Heart right ventricle (tissue), 16 donors: ENCODE results near the gene SLC39A11. TPM values are rescaled to one million over a fixed set of nuclear protein-coding genes. Genes with fewer than 3 reads are reported as not detected.

Experiments
- ATAC-seq, 8 donors: fragments of 200-7000 bp; cut with Tn5 transposase; one replicate each; pipeline ENCODE4 v1.9.1; 2020; ENCODE audit warnings: mild to moderate bottlenecking in 8 of 8, moderate library complexity in 8 of 8, moderate number of reproducible peaks in 1 of 8
- DNase-seq, 2 donors: peaks; one replicate each; pipeline ENCODE4 v3.0.0-alpha.2; 2020
- H3K27ac ChIP-seq, 10 donors: fragments of 200-600 bp; sonication (generic) in 2 of 10; one replicate each; pipeline versions ENCODE4 v1.5.0 to v1.8.0; 2020 to 2022; ENCODE audit warnings: mild to moderate bottlenecking in 3 of 10
- H3K27me3 ChIP-seq, 7 donors: fragments of 200-600 bp; one replicate each; pipeline ENCODE4 v1.8.0; 2021 to 2022; ENCODE audit warnings: mild to moderate bottlenecking in 2 of 7
- H3K36me3 ChIP-seq, 9 donors: fragments of 200-600 bp; sonication (generic) in 1 of 9; one replicate each; pipeline versions ENCODE4 v1.5.0 to v1.8.0; 2020 to 2022; ENCODE audit warnings: mild to moderate bottlenecking in 2 of 9
- H3K4me1 ChIP-seq, 9 donors: fragments of 200-600 bp; sonication (generic) in 1 of 9; one replicate each; pipeline versions ENCODE4 v1.5.0 to v1.8.0; 2020 to 2022; ENCODE audit warnings: mild to moderate bottlenecking in 4 of 9
- H3K4me3 ChIP-seq, 10 donors: fragments of 200-600 bp; sonication (generic) in 2 of 10; one replicate each; pipeline versions ENCODE4 v1.5.0 to v1.8.0; 2020 to 2022; ENCODE audit warnings: mild to moderate bottlenecking in 7 of 10, moderate library complexity in 2 of 10
- H3K9me3 ChIP-seq, 11 donors: fragments of 200-600 bp in 10 of 11; sonication (generic) in 2 of 11; one replicate each; pipeline versions ENCODE4 v1.5.0 to v1.8.0; 2013 to 2022; ENCODE audit warnings: mild to moderate bottlenecking in 2 of 11, control low read depth in 1 of 11, moderate library complexity in 1 of 11
- CTCF ChIP-seq, 9 donors: fragments of 200-600 bp; sonication (generic) in 2 of 9; IDR thresholded peaks; one replicate each; pipeline versions ENCODE4 v1.5.0 to v1.8.0; 2021 to 2022; ENCODE audit warnings: antibody characterized with exemption in 9 of 9, mild to moderate bottlenecking in 5 of 9, moderate library complexity in 1 of 9
- WGBS, 2 donors: extraction: QIAGEN DNeasy Blood & Tissue Kit; methylation state at CpG; one replicate each; pipeline ENCODE4 v1.1.7; 2013; ENCODE audit warnings: inconsistent platforms in 1 of 2; 5-methylcytosine and 5-hydroxymethylcytosine counted together
- intact Hi-C, 10 donors: fragments of 100-400 bp; cut with DNase I; formaldehyde crosslinking; loops; one replicate each; pipeline versions ENCODE4 v1.11.1 to v1.14.2; 2022
- polyA plus RNA-seq, 2 donors: library from polyadenylated mRNA; stranded (reverse); fragments of 200-250 nt; gene quantifications; one replicate each; pipeline ENCODE4 v1.2.3, GENCODE V29; 2013
- total RNA-seq, 10 donors: library from RNA; stranded (reverse); fragmentation: NEBNext Ultra II Directional in 3 of 10; extraction: Animal tissue kit (Norgen Biotek cat#: 25700) in 3 of 10; gene quantifications; one replicate each; pipeline versions ENCODE4 v1.2.1 to v1.2.4, GENCODE V29; 2021 to 2023
- donor health status: Arrhythmogenic right ventricular cardiomyopathy.
- donor health status: ischemic (EF 13 %, LVEDD 7.1; RV severe dilation, severe dysfunction).
- donor health status: healthy with polysubstance abuse.
- donor health status: DM: no; HTN: yes; CAD: no.
- donor health status: DM: no; HTN: no; CAD: no.
- donor health status: ischemic (EF 25% LVEDD 6.9; RV normal size, moderate dysfunction).
- donor health status: ischemic (EF 25% LVEDD 5.7; RV mildly dilated, moderate dysfunction).
- donor health status: healthy.
- donor health status: DM: yes; HTN: yes; CAD: no.
- donor health status: Ischemic cardiomyopathy.
- donor health status: ischemic (EF 35%, LVEDD 5.7; RV mildly dilated, moderate dysfunction).
- donor health status: nonischemic (EF 11% LVEDD 7.7; RV severe dilation, severe dysfunction).
- donor health status: DM: yes; HTN: yes; CAD: no.
- donor health status: PGD.
- donor health status: ischemic (EF 29% LVEDD 5.4; RV normal size, mild dysfunction).
- donor health status: nonischemic (EF 23%, LVEDD 6.1; RV moderate dilation, normal function).

Gene SLC39A11
- total and polyA plus RNA-seq, 12 donors = 2.4 to 11.3 (median 6.4) TPM

- Histone ChIP-seq H3K4me1 (no peaks in the 10 kb centered on the region), H3K9me3 (no peaks in the 10 kb centered on the region), H3K4me3 (no peak overlapping the region), H3K27me3 (no peaks in the 10 kb centered on the region), H3K27ac (no peak overlapping the region), H3K36me3 (peaks cover 0 to 13% (median 0%) of the 10 kb centered on the region in 9 donors)
- DNase-seq (no peak), ATAC-seq (no peak)
- 89 to 90% methylated on average over 10 of the region's 10 CpGs for WGBS, 2 donors
- intact Hi-C loops = loop anchor here in 1 of 10 donors (10.0 kb wide), 1 partner anchor 64 kb away; no protein-coding TSS in a partner anchor
- no peak for TF ChIP-seq CTCF (IDR thresholded peaks at IDR 0.05)
These were observed 241.9 kb downstream of the SLC39A11 start for GRCh38 chr17:72850410-72851118.

DNA sequence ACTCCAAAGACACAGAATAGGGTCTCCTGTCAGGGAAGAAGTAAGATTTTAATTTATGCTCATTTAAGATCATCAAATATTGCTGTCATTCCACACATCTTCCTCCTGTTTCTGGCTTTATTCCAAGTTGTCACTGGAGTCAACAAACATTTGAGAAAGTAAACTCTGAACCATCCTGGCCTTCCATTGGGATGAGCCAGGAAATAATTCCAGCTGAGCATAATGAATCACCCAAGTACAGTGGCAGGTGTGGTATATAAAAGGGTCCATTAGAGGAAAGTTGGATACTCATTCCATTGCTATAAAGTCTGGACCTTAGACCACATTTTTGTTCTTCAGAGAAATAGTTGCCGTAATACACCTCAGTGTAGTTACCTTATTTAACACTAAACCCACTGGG, 246.1 kb downstream of the SLC39A11 start:
- no peak for ATAC-seq
- Histone ChIP-seq H3K9me3 (no peaks in the 10 kb centered on the region), H3K27me3 (no peaks in the 10 kb centered on the region), H3K4me1 (no peaks in the 10 kb centered on the region), H3K4me3 (no peak overlapping the region), H3K27ac (no peak overlapping the region), H3K36me3 (peaks cover 0 to 13% (median 0%) of the 10 kb centered on the region in 9 donors)
- TF ChIP-seq CTCF (IDR thresholded peaks at IDR 0.05) = no peak
- no peak for DNase-seq
- intact Hi-C loops = no loop called here
- 93 to 98% methylated on average over 1 of the region's 1 CpG for WGBS, 2 donors

DNA sequence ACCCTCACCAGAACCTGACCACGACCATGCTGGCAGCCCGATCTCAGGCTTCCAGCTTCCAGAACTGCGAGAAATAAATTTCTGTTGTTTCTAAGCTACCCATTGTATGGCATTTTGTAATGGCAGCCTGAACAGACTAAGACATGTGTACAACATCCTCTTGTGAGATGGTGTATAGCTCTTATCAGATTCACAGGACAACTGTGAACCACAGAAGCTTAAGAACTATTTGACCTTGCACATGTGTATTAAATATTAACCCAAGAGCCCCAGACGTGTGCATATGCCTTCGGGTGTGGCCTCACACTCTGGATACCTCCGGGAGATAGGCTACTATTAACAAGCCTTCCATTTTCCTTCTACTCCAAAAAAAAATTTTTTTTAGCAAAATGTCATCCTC, 248.9 kb downstream of the SLC39A11 start:
- intact Hi-C loops = no loop called here
- H3K27me3 ChIP-seq = no peaks in the 10 kb centered on the region
- 76 to 86% methylated on average over 6 of the region's 6 CpGs for WGBS, 2 donors
- H3K4me3 ChIP-seq = no peak overlapping the region
- no peak for ATAC-seq
- peaks cover 0 to 5% (median 0%) of the 10 kb centered on the region in 9 donors for H3K4me1 ChIP-seq
- peaks cover 0 to 13% (median 6%) of the 10 kb centered on the region in 11 donors for H3K9me3 ChIP-seq
- H3K36me3 ChIP-seq = peaks cover 0 to 20% (median 0%) of the 10 kb centered on the region in 9 donors
- no peak for DNase-seq
- no peak overlapping the region for H3K27ac ChIP-seq
- TF ChIP-seq CTCF (IDR thresholded peaks at IDR 0.05) = no peak

DNA sequence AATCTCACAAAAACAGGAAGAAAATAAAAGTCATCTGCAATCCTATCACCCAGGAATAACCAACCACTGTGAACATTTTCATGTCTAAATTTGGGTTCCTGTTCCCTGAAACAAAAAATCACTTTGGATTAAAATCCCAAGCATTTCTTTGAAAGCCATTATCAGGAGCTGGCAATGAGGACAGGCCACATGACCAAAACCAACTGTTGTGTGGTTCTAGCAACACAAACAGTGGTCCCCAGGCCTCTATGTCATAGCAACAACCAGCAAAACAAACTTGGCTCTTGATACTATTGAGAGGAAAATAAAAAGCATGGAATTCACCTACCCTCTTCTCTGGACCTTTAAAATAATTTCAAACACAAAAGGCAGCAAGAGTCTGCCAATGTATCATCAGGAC, 252.5 kb downstream of the SLC39A11 start:
- ATAC-seq = no peak
- intact Hi-C loops = no loop called here

More for the DNA sequence above, 252.5 kb downstream of the SLC39A11 start:
- TF ChIP-seq CTCF (IDR thresholded peaks at IDR 0.05) = no peak
- DNase-seq = no peak
- Histone ChIP-seq H3K9me3 (peaks cover 0 to 13% (median 6%) of the 10 kb centered on the region in 11 donors), H3K4me3 (no peak overlapping the region), H3K36me3 (peaks cover 0 to 21% (median 0%) of the 10 kb centered on the region in 9 donors), H3K27ac (no peak overlapping the region), H3K27me3 (no peaks in the 10 kb centered on the region), H3K4me1 (peaks cover 0 to 5% (median 0%) of the 10 kb centered on the region in 9 donors)
